Astrocyte (in vitro differentiated cells and primary cell): ENCODE results near the gene PDIA5. TPM values are rescaled to one million over a fixed set of nuclear protein-coding genes. Genes with fewer than 3 reads are reported as not detected.
"Not testable (repeated sequence)": the region's sequence is repeated elsewhere in the genome, so short reads cannot be mapped to it uniquely, and the experiment has no call there.

Experiments
- DNase-seq: peaks from one replicate; pipeline ENCODE4 v3.0.0-alpha.2; 2010; ENCODE audit warnings: low read depth
- FAIRE-seq: peaks from 2 replicates; lab custom pipeline; 2011; peaks lifted over from hg19 to GRCh38; lab: Jason Lieb, UNC
- H2AFZ ChIP-seq: 2 replicates; pipeline ENCODE4 v1.6.0; 2012; ENCODE audit warnings: low read depth, low read length, inconsistent platforms
- H3K27ac ChIP-seq: 2 replicates; pipeline ENCODE4 v1.5.1; 2011; ENCODE audit warnings: low read depth, low read length, inconsistent platforms
- H3K27me3 ChIP-seq: 2 replicates; pipeline ENCODE4 v1.6.0; 2011; ENCODE audit warnings: low read length, inconsistent platforms; ENCODE audit not compliant: insufficient read depth
- H3K36me3 ChIP-seq: 2 replicates; pipeline ENCODE4 v1.5.1; 2011; ENCODE audit warnings: low read length, inconsistent platforms; ENCODE audit not compliant: insufficient read depth
- H3K4me1 ChIP-seq: 2 replicates; pipeline ENCODE4 v1.5.1; 2011; ENCODE audit warnings: low read length, inconsistent platforms; ENCODE audit not compliant: insufficient read depth
- H3K4me2 ChIP-seq: 2 replicates; pipeline ENCODE4 v1.6.0; 2012; ENCODE audit warnings: low read length, inconsistent platforms
- H3K4me3 ChIP-seq: 2 replicates; pipeline ENCODE4 v1.5.1; 2011; ENCODE audit warnings: low read depth, mild to moderate bottlenecking, low read length, inconsistent platforms; ENCODE audit not compliant: insufficient read depth
- H3K79me2 ChIP-seq: 2 replicates; pipeline ENCODE4 v1.6.0; 2012; ENCODE audit warnings: mild to moderate bottlenecking, low read length, inconsistent platforms; ENCODE audit not compliant: insufficient read depth
- H3K9ac ChIP-seq: 2 replicates; pipeline ENCODE4 v1.6.0; 2012; ENCODE audit warnings: mild to moderate bottlenecking, low read length, inconsistent platforms
- H3K9me3 ChIP-seq: 2 replicates; pipeline ENCODE4 v1.5.1; 2012; ENCODE audit warnings: low read depth, mild to moderate bottlenecking, low read length, inconsistent platforms; ENCODE audit not compliant: insufficient read depth
- H4K20me1 ChIP-seq: 2 replicates; pipeline ENCODE4 v1.6.0; 2012; ENCODE audit warnings: low read length, inconsistent platforms; ENCODE audit not compliant: insufficient read depth
- H3K27ac Mint-ChIP-seq: one replicate; pipeline ENCODE4 v1.8.0; 2021; ENCODE audit warnings: mild to moderate bottlenecking, mixed read lengths; ENCODE audit not compliant: unreplicated experiment
- H3K27me3 Mint-ChIP-seq: one replicate; pipeline ENCODE4 v1.8.0; 2021; ENCODE audit warnings: low read depth, mixed read lengths; ENCODE audit not compliant: unreplicated experiment
- H3K36me3 Mint-ChIP-seq: one replicate; pipeline ENCODE4 v1.8.0; 2021; ENCODE audit warnings: low read depth, mixed read lengths; ENCODE audit not compliant: unreplicated experiment
- H3K4me1 Mint-ChIP-seq: one replicate; pipeline ENCODE4 v1.8.0; 2021; ENCODE audit warnings: low read depth, mixed read lengths; ENCODE audit not compliant: unreplicated experiment
- H3K4me3 Mint-ChIP-seq: one replicate; pipeline ENCODE4 v1.8.0; 2021; ENCODE audit warnings: mild to moderate bottlenecking, moderate library complexity, mixed read lengths; ENCODE audit not compliant: unreplicated experiment
- H3K9me3 Mint-ChIP-seq: one replicate; pipeline ENCODE4 v1.8.0; 2021; ENCODE audit warnings: mild to moderate bottlenecking, mixed read lengths; ENCODE audit not compliant: unreplicated experiment
- EZH2 ChIP-seq: IDR thresholded peaks from 2 replicates; pipeline ENCODE4 v1.6.1; 2012; ENCODE audit warnings: mild to moderate bottlenecking, low read length, inconsistent platforms; ENCODE audit not compliant: insufficient read depth
- total RNA-seq: library from RNA; stranded (reverse); gene quantifications from 2 replicates; pipeline ENCODE4 v1.2.1, GENCODE V29; 2021
- TF ChIP-seq, protein P1 (sequence below): IDR thresholded peaks from 2 replicates; pipeline ENCODE4 v1.5.1; 2011; ENCODE audit warnings: low read depth, mild to moderate bottlenecking, inconsistent platforms, low read length, moderate library complexity; ENCODE audit not compliant: insufficient read depth

Gene PDIA5
- total RNA-seq, 1 donor from 2014 or later = 77.5 TPM

DNA sequence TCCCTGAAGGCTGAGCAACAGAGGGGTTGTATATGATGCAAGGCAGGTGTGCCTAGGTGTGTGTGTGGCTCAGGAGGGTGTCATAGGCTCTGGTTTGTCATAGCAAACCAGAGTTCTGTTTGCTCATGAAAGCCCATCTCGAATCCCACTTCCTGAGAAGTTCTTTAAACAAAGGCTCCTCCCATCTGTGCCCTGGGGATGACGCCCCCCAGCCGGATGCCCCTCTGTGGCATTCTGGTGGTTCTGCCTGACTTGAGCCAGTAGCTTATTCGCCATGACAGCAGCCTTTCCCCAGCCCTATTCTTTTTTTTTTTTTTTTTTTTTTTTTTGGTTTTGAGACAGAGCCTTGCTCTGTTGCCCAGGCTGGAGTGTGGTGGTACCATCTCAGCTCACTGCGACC, 45.4 kb downstream of the PDIA5 start:
- Histone ChIP-seq H3K27me3 (no peaks in the 10 kb centered on the region), H3K4me2 (no peak overlapping the region), H3K27ac (no peak overlapping the region), H3K4me1 (no peaks in the 10 kb centered on the region), H3K4me3 (no peak overlapping the region), H2AFZ (no peak overlapping the region), H3K79me2 (no peaks in the 10 kb centered on the region), H4K20me1 (peaks cover 52% of the 10 kb centered on the region), H3K9me3 (no peaks in the 10 kb centered on the region), H3K9ac (no peak overlapping the region), H3K36me3 (peaks cover 14% of the 10 kb centered on the region)
- no peak for FAIRE-seq
- Mint-ChIP-seq H3K27me3 (no peaks in the 10 kb centered on the region), H3K4me3 (no peak overlapping the region), H3K27ac (no peak overlapping the region), H3K4me1 (no peaks in the 10 kb centered on the region), H3K9me3 (no peaks in the 10 kb centered on the region), H3K36me3 (peaks cover 35% of the 10 kb centered on the region)
- no peak for DNase-seq
- TF ChIP-seq EZH2 = no peak

DNA sequence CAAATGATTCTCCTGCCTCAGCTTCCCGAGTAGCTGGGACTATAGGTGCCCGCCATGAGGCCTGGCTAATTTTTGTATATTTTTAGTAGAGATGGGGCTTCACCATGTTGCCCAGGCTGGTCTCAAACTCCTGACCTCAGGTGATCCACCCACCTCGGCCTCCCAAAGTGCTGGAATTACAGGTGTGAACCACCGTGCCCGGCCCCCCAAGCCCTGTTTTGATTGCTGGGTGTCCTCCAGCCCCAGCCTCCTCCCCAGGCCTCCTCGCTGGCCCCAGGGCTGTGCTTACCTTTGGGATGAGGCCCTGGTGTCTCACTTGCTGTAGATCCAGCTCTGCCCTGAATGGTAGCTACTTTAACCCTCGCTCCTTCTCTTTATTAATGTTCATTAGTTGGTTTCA, 45.8 kb downstream of the PDIA5 start:
- not testable (repeated sequence) for H3K27me3 Mint-ChIP-seq

DNA sequence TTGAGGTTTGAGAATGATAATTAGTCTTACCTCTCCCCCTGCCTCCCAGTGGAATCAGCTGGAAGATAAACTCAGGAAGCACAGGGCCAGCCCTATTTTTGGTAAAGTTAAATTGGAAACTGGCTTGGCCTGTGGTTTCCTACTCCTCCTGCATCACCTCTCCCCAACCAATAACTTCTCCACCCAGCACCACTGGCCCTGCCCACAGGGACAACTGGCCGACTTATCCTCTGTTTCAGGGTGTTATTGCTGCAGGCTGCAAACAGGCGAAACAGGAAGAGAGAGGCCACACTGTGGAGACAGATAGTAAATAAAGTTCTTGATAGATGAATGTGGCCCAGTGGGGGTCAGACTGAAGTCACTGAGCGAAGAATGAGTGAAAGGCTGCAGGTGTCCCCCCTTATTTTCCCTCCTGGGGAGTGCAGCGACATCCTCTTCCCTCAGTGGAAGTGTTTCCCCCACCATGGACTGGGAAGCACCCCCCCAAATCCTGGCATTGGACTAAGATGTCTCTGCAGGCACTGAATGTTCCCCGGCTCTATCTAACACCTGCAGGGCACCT, 47.1 kb downstream of the PDIA5 start:
- FAIRE-seq (no peak), DNase-seq (no peak)
- no peak overlapping the region for H3K27ac Mint-ChIP-seq
- H3K27me3 ChIP-seq = no peaks in the 10 kb centered on the region
- H3K36me3 ChIP-seq = peaks cover 16% of the 10 kb centered on the region
- H3K9me3 ChIP-seq = no peaks in the 10 kb centered on the region
- peaks cover 34% of the 10 kb centered on the region for H3K36me3 Mint-ChIP-seq
- H2AFZ ChIP-seq = no peak overlapping the region
- peaks cover 54% of the 10 kb centered on the region for H4K20me1 ChIP-seq
- H3K4me1 ChIP-seq = no peaks in the 10 kb centered on the region
- H3K27ac ChIP-seq = no peak overlapping the region
- no peaks in the 10 kb centered on the region for H3K9me3 Mint-ChIP-seq
- no peak overlapping the region for H3K4me3 ChIP-seq
- H3K27me3 Mint-ChIP-seq = no peaks in the 10 kb centered on the region
- no peak overlapping the region for H3K4me2 ChIP-seq
- no peak overlapping the region for H3K4me3 Mint-ChIP-seq
- TF ChIP-seq, protein P1, sequence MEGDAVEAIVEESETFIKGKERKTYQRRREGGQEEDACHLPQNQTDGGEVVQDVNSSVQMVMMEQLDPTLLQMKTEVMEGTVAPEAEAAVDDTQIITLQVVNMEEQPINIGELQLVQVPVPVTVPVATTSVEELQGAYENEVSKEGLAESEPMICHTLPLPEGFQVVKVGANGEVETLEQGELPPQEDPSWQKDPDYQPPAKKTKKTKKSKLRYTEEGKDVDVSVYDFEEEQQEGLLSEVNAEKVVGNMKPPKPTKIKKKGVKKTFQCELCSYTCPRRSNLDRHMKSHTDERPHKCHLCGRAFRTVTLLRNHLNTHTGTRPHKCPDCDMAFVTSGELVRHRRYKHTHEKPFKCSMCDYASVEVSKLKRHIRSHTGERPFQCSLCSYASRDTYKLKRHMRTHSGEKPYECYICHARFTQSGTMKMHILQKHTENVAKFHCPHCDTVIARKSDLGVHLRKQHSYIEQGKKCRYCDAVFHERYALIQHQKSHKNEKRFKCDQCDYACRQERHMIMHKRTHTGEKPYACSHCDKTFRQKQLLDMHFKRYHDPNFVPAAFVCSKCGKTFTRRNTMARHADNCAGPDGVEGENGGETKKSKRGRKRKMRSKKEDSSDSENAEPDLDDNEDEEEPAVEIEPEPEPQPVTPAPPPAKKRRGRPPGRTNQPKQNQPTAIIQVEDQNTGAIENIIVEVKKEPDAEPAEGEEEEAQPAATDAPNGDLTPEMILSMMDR = no peak
- no peak for TF ChIP-seq EZH2
- H3K9ac ChIP-seq = no peak overlapping the region
- no peaks in the 10 kb centered on the region for H3K79me2 ChIP-seq
- no peaks in the 10 kb centered on the region for H3K4me1 Mint-ChIP-seq

More for the DNA sequence above, 45.8 kb downstream of the PDIA5 start:
- not testable (repeated sequence) for H3K27ac ChIP-seq, H3K4me3 Mint-ChIP-seq, FAIRE-seq, H3K4me2 ChIP-seq, H3K4me1 ChIP-seq, H3K27me3 ChIP-seq, DNase-seq, H3K9me3 Mint-ChIP-seq, H3K4me1 Mint-ChIP-seq, H3K9me3 ChIP-seq, H3K4me3 ChIP-seq, H3K9ac ChIP-seq, H3K27ac Mint-ChIP-seq, H2AFZ ChIP-seq, H3K79me2 ChIP-seq
- Histone ChIP-seq H3K36me3 (peaks cover 13% of the 10 kb centered on the region), H4K20me1 (peaks cover 51% of the 10 kb centered on the region)
- peaks cover 32% of the 10 kb centered on the region for H3K36me3 Mint-ChIP-seq
